Neuronal stem cell (in vitro differentiated cells): ENCODE data around the gene CNTROB.

ENCODE experiments used
- DNase-seq: peaks from one replicate; pipeline ENCODE4 v3.0.0-alpha.2; 2013; ENCODE audit warnings: low spot score
- H2AFZ ChIP-seq: one replicate; pipeline ENCODE4 v1.6.1; 2013; ENCODE audit warnings: mild to moderate bottlenecking, low read length, inconsistent platforms
- H2AK5ac ChIP-seq: 2 replicates; pipeline ENCODE4 v1.6.1; 2013; ENCODE audit warnings: low read depth, mild to moderate bottlenecking, inconsistent platforms, low read length, moderate library complexity, mixed read lengths
- H2BK120ac ChIP-seq: 2 replicates; pipeline ENCODE4 v1.6.1; 2013; ENCODE audit warnings: low read depth, mild to moderate bottlenecking, inconsistent platforms, low read length, moderate library complexity, mixed read lengths
- H2BK12ac ChIP-seq: one replicate; pipeline ENCODE4 v1.6.1; 2013; ENCODE audit warnings: low read length, inconsistent platforms
- H2BK15ac ChIP-seq: 2 replicates; pipeline ENCODE4 v1.6.1; 2013; ENCODE audit warnings: mild to moderate bottlenecking, low read length, inconsistent platforms, mixed read lengths
- H2BK5ac ChIP-seq: one replicate; pipeline ENCODE4 v1.6.1; 2013; ENCODE audit warnings: inconsistent platforms, mild to moderate bottlenecking, low read length, moderate library complexity
- H3K14ac ChIP-seq: one replicate; pipeline ENCODE4 v1.6.1; 2013; ENCODE audit warnings: low read length, inconsistent platforms
- H3K18ac ChIP-seq: 2 replicates; pipeline ENCODE4 v1.6.1; 2013; ENCODE audit warnings: low read length, inconsistent platforms
- H3K23ac ChIP-seq: 2 replicates; pipeline ENCODE4 v1.6.1; 2013; ENCODE audit warnings: low read depth, mild to moderate bottlenecking, mixed read lengths, low read length, inconsistent platforms; ENCODE audit not compliant: poor library complexity
- H3K27ac ChIP-seq: replicated peaks from 3 replicates; pipeline ENCODE4 v1.5.1; 2013; ENCODE audit warnings: low read length, inconsistent platforms
- H3K27me3 ChIP-seq, 3 experiments: 2 replicates each; pipeline ENCODE4 v1.6.1; 2013; ENCODE audit warnings: low read length in 3 of 3, mild to moderate bottlenecking in 2 of 3, inconsistent platforms in 1 of 3, low read depth in 1 of 3, mixed read lengths in 1 of 3, moderate library complexity in 1 of 3; ENCODE audit not compliant: control insufficient read depth in 3 of 3, insufficient read depth in 3 of 3
- H3K36me3 ChIP-seq, 2 donors: replicated peaks in 1 of 2; 2 replicates each; pipeline ENCODE4 v1.6.1; 2013; ENCODE audit warnings: low read length in 2 of 2; ENCODE audit not compliant: control insufficient read depth in 2 of 2, insufficient read depth in 2 of 2
- H3K4ac ChIP-seq: 2 replicates; pipeline ENCODE4 v1.6.1; 2013; ENCODE audit warnings: inconsistent platforms, mild to moderate bottlenecking, low read length, moderate library complexity
- H3K4me1 ChIP-seq, 2 donors: 1 replicate in 1 of 2; 2 replicates in 1 of 2; pipeline ENCODE4 v1.6.1; 2013; ENCODE audit warnings: low read length in 2 of 2, low read depth in 1 of 2; ENCODE audit not compliant: control insufficient read depth in 2 of 2, insufficient read depth in 1 of 2
- H3K4me2 ChIP-seq: one replicate; pipeline ENCODE4 v1.6.1; 2013; ENCODE audit warnings: mild to moderate bottlenecking, low read length, inconsistent platforms; ENCODE audit not compliant: insufficient read depth, poor library complexity, severe bottlenecking
- H3K4me3 ChIP-seq, 2 donors: 2 replicates each; pipeline ENCODE4 v1.5.1; 2013; ENCODE audit warnings: low read length in 2 of 2, mild to moderate bottlenecking in 2 of 2, inconsistent platforms in 1 of 2, moderate library complexity in 1 of 2
- H3K79me1 ChIP-seq: one replicate; pipeline ENCODE4 v1.6.1; 2013; ENCODE audit warnings: low read depth, mild to moderate bottlenecking, inconsistent platforms, low read length, moderate library complexity
- H3K9ac ChIP-seq: one replicate; pipeline ENCODE4 v1.6.1; 2013; ENCODE audit warnings: mild to moderate bottlenecking, low read depth, low read length, inconsistent platforms; ENCODE audit not compliant: poor library complexity
- H3K9me3 ChIP-seq, 2 donors: replicated peaks in 1 of 2; 2 replicates each; pipeline versions ENCODE3 to v1.6.1; 2013; ENCODE audit warnings: low read length in 2 of 2, mild to moderate bottlenecking in 2 of 2, inconsistent platforms in 1 of 2, low read depth in 1 of 2, mixed read lengths in 1 of 2, moderate library complexity in 1 of 2; ENCODE audit not compliant: control insufficient read depth in 2 of 2, insufficient read depth in 1 of 2
- H4K8ac ChIP-seq: one replicate; pipeline ENCODE4 v1.6.1; 2013; ENCODE audit warnings: low read depth, mild to moderate bottlenecking, inconsistent platforms, low read length, moderate library complexity
- H4K91ac ChIP-seq: one replicate; pipeline ENCODE4 v1.6.1; 2013; ENCODE audit warnings: low read length, low read depth, mild to moderate bottlenecking, inconsistent platforms; ENCODE audit not compliant: poor library complexity
- WGBS, 2 donors: extraction: QIAGEN DNeasy Blood & Tissue Kit; methylation state at CpG; one replicate each; pipeline ENCODE4 v1.1.7; 2013; ENCODE audit warnings: missing lambda C conversion rate in 2 of 2, mixed read lengths in 1 of 2; ENCODE audit not compliant: insufficient read length in 2 of 2, insufficient replicate concordance in 1 of 2; ENCODE audit errors: extremely low coverage in 2 of 2; 5-methylcytosine and 5-hydroxymethylcytosine counted together

Gene CNTROB

DNA sequence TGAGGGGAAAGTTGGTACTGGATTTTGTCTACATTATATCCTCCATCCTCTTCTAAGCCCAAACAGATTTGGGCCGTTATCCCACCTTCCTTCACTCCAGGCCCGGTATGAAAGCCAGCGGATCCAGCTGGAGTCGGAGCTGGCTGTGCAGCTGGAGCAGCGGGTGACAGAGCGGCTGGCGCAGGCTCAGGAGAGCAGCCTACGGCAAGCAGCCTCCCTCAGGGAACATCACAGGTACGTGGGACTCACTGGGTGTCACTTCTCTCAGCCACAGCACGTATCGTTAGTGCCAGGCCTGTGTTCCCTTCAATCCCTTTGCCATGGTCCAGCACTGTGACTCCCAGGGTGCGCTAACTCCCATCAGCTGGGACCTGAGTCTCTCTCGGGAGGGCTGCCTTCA is 11.3 kb downstream of the CNTROB start:
- H3K79me1 ChIP-seq = peaks cover 2% of the 10 kb centered on the region
- peaks cover 57 to 91% of the 10 kb centered on the region in 2 donors for H3K36me3 ChIP-seq
- H3K27ac ChIP-seq = no peak overlapping the region
- no peak overlapping the region for H2AFZ ChIP-seq
- no peak overlapping the region for H2BK120ac ChIP-seq
- H4K91ac ChIP-seq = no peak overlapping the region
- H3K4me3 ChIP-seq = no peak overlapping the region
- no CpG with 5 or more reads among the region's 13 CpGs for WGBS, 2 donors
- H2BK5ac ChIP-seq = no peak overlapping the region
- DNase-seq = no peak
- H3K9me3 ChIP-seq = no peaks in the 10 kb centered on the region
- H3K18ac ChIP-seq = no peak overlapping the region
- H3K4ac ChIP-seq = no peak overlapping the region
- no peaks in the 10 kb centered on the region for H3K4me1 ChIP-seq
- no peak overlapping the region for H3K4me2 ChIP-seq
- H3K14ac ChIP-seq = no peak overlapping the region
- no peak overlapping the region for H3K23ac ChIP-seq
- no peak overlapping the region for H2BK12ac ChIP-seq
- no peaks in the 10 kb centered on the region for H3K27me3 ChIP-seq
- no peak overlapping the region for H2AK5ac ChIP-seq
- no peak overlapping the region for H4K8ac ChIP-seq
- H3K9ac ChIP-seq = peak overlapping the region; percentile 38
- H2BK15ac ChIP-seq = no peak overlapping the region

DNA sequence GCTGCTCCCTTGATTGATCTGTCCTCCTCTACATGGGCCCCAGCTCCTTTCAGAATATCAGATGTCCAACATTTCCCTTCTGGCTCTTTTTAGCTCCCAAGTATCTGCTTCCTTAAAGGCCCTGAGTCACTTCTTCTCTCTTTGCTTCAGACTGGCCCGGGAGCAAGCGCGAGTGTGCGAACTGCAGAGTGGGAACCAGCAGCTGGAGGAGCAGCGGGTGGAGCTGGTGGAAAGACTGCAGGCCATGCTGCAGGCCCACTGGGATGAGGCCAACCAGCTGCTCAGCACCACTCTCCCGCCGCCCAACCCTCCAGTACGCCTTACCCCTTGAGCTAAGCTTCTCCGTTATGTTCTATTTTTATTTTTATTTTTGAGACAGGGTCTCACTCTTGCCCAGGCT is 12.3 kb downstream of the CNTROB start:
- H4K8ac ChIP-seq = no peak overlapping the region
- H3K4me2 ChIP-seq = no peak overlapping the region
- no CpG with 5 or more reads among the region's 9 CpGs for WGBS, 2 donors
- H4K91ac ChIP-seq = no peak overlapping the region
- no peak overlapping the region for H3K4me3 ChIP-seq
- no peak overlapping the region for H3K9ac ChIP-seq
- peaks cover 0 to 2% (median 0%) of the 10 kb centered on the region in 3 experiments for H3K27me3 ChIP-seq
- H2BK12ac ChIP-seq = no peak overlapping the region
- H2BK120ac ChIP-seq = no peak overlapping the region
- no peak for DNase-seq
- H2AFZ ChIP-seq = no peak overlapping the region
- no peak overlapping the region for H3K23ac ChIP-seq
- H3K79me1 ChIP-seq = peaks cover under 1% of the 10 kb centered on the region
- H3K36me3 ChIP-seq = peaks cover 62 to 91% of the 10 kb centered on the region in 2 donors
- H2AK5ac ChIP-seq = no peak overlapping the region
- H2BK15ac ChIP-seq = no peak overlapping the region
- no peak overlapping the region for H3K18ac ChIP-seq
- H3K9me3 ChIP-seq = peaks cover 0 to 2% of the 10 kb centered on the region in 2 donors
- no peak overlapping the region for H2BK5ac ChIP-seq
- no peaks in the 10 kb centered on the region for H3K4me1 ChIP-seq
- H3K4ac ChIP-seq = no peak overlapping the region
- H3K27ac ChIP-seq = no peak overlapping the region
- H3K14ac ChIP-seq = no peak overlapping the region

DNA sequence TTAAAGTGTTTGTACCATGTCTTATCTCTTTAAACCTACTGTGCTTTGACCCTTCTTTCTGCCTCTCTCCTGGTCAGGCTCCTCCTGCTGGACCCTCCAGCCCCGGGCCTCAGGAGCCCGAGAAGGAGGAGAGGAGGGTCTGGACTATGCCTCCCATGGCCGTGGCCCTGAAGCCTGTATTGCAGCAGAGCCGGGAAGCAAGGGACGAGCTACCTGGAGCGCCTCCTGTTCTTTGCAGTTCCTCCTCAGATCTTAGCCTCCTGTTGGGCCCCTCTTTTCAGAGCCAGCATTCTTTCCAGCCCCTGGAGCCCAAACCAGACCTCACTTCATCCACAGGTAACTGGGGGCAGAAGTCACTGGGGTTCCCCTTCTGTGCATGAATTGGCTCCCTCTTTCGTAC is 13.6 kb downstream of the CNTROB start:
- H3K9ac ChIP-seq = no peak overlapping the region
- no peak overlapping the region for H2BK15ac ChIP-seq
- no peak overlapping the region for H3K4me3 ChIP-seq
- H4K91ac ChIP-seq = no peak overlapping the region
- no peak overlapping the region for H3K23ac ChIP-seq
- H3K4me1 ChIP-seq = no peaks in the 10 kb centered on the region
- H3K27me3 ChIP-seq = peaks cover 0 to 2% (median 0%) of the 10 kb centered on the region in 3 experiments
- no peak overlapping the region for H3K27ac ChIP-seq
- H3K4ac ChIP-seq = no peak overlapping the region
- no peak overlapping the region for H3K18ac ChIP-seq
- no peak overlapping the region for H2BK5ac ChIP-seq
- no CpG with 5 or more reads among the region's 7 CpGs for WGBS, 2 donors
- H4K8ac ChIP-seq = no peak overlapping the region
- no peak overlapping the region for H2AFZ ChIP-seq
- H3K79me1 ChIP-seq = no peaks in the 10 kb centered on the region
- DNase-seq = no peak
- peaks cover 0 to 2% of the 10 kb centered on the region in 2 donors for H3K9me3 ChIP-seq
- H2BK120ac ChIP-seq = no peak overlapping the region
- no peak overlapping the region for H3K14ac ChIP-seq
- H2BK12ac ChIP-seq = no peak overlapping the region
- H3K4me2 ChIP-seq = no peak overlapping the region
- H3K36me3 ChIP-seq = peaks cover 55 to 91% of the 10 kb centered on the region in 2 donors
- H2AK5ac ChIP-seq = no peak overlapping the region

DNA sequence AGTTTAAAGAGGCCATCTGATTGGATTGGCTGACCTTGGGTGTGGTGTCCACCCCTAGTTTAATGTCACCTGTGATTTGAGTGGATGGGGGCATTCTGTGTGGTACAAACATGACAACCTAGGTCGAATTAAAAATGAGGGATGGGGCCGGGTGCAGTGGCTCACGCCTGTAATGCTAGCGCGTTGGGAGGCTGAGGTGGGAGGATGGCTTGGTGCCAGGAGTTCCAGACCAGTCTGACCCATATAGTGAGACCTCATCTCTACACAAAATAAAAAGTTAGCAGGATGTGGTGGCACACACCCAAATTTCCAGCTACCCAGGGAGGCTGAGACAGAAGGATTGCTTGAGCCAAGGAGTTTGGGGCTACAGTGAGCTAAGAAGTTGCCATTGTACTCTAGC is 14.4 kb downstream of the CNTROB start:
- Histone ChIP-seq H3K4me3 (no peak overlapping the region), H3K18ac (no peak overlapping the region), H3K27ac (no peak overlapping the region), H3K79me1 (no peaks in the 10 kb centered on the region), H4K8ac (no peak overlapping the region), H3K4me2 (no peak overlapping the region), H2BK12ac (no peak overlapping the region), H3K9ac (no peak overlapping the region), H2BK15ac (no peak overlapping the region), H3K4ac (no peak overlapping the region), H2BK120ac (no peak overlapping the region), H3K27me3 (peaks cover 0 to 2% (median 0%) of the 10 kb centered on the region in 3 experiments), H3K14ac (no peak overlapping the region), H3K36me3 (peaks cover 52 to 83% of the 10 kb centered on the region in 2 donors), H3K23ac (no peak overlapping the region), H2AK5ac (no peak overlapping the region), H3K4me1 (no peaks in the 10 kb centered on the region), H4K91ac (no peak overlapping the region), H3K9me3 (peaks cover 0 to 2% of the 10 kb centered on the region in 2 donors), H2BK5ac (no peak overlapping the region), H2AFZ (no peak overlapping the region)
- no CpG with 5 or more reads among the region's 5 CpGs for WGBS, 2 donors
- no peak for DNase-seq
